HG02973 (cell line): ENCODE measurements around the gene C16orf95.
"Not testable (repeated sequence)": the region's sequence is repeated elsewhere in the genome, so short reads cannot be mapped to it uniquely, and the experiment has no call there.

Experiments
- ATAC-seq: cut with Tn5 transposase; IDR thresholded peaks from one replicate; pipeline ENCODE4 v1.9.1; 2021; ENCODE audit warnings: moderate library complexity; ENCODE audit not compliant: unreplicated experiment

C16orf95 gene

GRCh38 chr16:87316923-87317749, at the start of gene C16orf95:
Gene C16orf95 (minus strand): TSS chr16:87317392. CDS start chr16:87317242, 150 bp downstream.
- peak; percentile 79 for ATAC-seq

- ATAC-seq, result no peak
These were observed 49.7 kb upstream of the C16orf95 start for GRCh38 chr16:87366930-87367329.

- no peak for ATAC-seq
These were observed 49.1 kb upstream of the C16orf95 start for GRCh38 chr16:87366288-87366687.

- no peak for ATAC-seq
These were observed 48.0 kb upstream of the C16orf95 start for GRCh38 chr16:87365021-87365713.

- ATAC-seq, result no peak
These were observed 46.7 kb upstream of the C16orf95 start for GRCh38 chr16:87363771-87364455.

GRCh38 chr16:87362828-87363559, 45.8 kb upstream of the C16orf95 start:
- not testable (repeated sequence) for ATAC-seq

- ATAC-seq, result no peak
These were observed 44.9 kb upstream of the C16orf95 start for GRCh38 chr16:87361916-87362619.

GRCh38 chr16:87360862-87361610, 43.8 kb upstream of the C16orf95 start:
- ATAC-seq, result no peak

- ATAC-seq, result no peak
These were observed 41.9 kb upstream of the C16orf95 start for GRCh38 chr16:87359121-87359520.

- ATAC-seq, result no peak
These were observed 41.5 kb upstream of the C16orf95 start for GRCh38 chr16:87358696-87359095.

- ATAC-seq, result no peak
These were observed 41.1 kb upstream of the C16orf95 start for GRCh38 chr16:87358250-87358649.

- no peak for ATAC-seq
These were observed 39.3 kb upstream of the C16orf95 start for GRCh38 chr16:87356491-87356853.

GRCh38 chr16:87353613-87354012, 36.4 kb upstream of the C16orf95 start:
- no peak for ATAC-seq

- no peak for ATAC-seq
These were observed 35.6 kb upstream of the C16orf95 start for GRCh38 chr16:87352818-87353217.

- no peak for ATAC-seq
These were observed 34.1 kb upstream of the C16orf95 start for GRCh38 chr16:87351320-87351698.

- ATAC-seq, result no peak
These were observed 33.6 kb upstream of the C16orf95 start for GRCh38 chr16:87350681-87351319.

- no peak for ATAC-seq
These were observed 32.8 kb upstream of the C16orf95 start for GRCh38 chr16:87350031-87350430.

GRCh38 chr16:87348616-87349157, 31.5 kb upstream of the C16orf95 start:
- ATAC-seq, result no peak
